ENCODE data around the gene INAFM1. TPM values are rescaled to one million over a fixed set of nuclear protein-coding genes. Genes with fewer than 3 reads are reported as not detected.
"Not testable (repeated sequence)": the region's sequence is repeated elsewhere in the genome, so short reads cannot be mapped to it uniquely, and the experiment has no call there.

The INAFM1 gene
- total RNA-seq, 4 donors from 2014 or later: 4.3 to 10.6 (median 8.2) TPM

DNA sequence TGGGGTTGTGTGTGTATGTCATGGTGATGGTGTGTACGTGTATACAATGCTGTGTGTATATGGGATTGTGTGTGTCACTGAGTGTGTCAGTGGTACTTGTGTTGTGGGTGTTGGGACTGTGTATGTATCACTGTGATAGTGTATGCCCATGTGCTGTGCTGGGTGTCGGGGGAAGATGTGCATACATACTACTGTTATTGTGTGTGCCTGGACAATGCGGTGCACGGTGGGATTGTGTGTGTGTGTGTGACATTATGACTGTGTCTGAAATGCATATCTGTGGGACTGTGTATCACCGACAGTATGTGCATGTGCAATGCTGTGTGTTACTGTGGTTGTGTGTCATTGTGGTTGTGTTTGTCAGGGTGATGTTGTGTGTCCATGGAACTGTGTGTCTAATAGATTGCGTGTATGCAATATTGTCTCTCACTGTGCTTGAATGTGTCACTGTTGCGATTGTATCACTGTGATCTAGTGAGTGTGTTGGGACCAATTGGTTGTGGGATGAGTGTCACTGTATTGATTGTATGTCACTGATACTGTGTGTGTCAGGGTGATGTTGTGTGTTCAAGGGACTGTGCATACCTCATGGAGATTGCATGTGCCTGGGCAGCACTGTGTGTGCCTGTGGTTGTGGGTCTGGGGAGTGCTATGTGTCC lies 32.6 kb upstream of the INAFM1 start:
- no peaks in the 10 kb centered on the region for H3K36me3 ChIP-seq
- no peak overlapping the region for H3K4me3 ChIP-seq (replicated peaks in 1 of 3)
- intact Hi-C loops (cut with DNase I): loop anchor here (5.0 to 10.0 kb wide), 3 partner anchors 35 to 227 kb away; partner anchors contain the start of gene NPAS1
- TF ChIP-seq, protein P1, sequence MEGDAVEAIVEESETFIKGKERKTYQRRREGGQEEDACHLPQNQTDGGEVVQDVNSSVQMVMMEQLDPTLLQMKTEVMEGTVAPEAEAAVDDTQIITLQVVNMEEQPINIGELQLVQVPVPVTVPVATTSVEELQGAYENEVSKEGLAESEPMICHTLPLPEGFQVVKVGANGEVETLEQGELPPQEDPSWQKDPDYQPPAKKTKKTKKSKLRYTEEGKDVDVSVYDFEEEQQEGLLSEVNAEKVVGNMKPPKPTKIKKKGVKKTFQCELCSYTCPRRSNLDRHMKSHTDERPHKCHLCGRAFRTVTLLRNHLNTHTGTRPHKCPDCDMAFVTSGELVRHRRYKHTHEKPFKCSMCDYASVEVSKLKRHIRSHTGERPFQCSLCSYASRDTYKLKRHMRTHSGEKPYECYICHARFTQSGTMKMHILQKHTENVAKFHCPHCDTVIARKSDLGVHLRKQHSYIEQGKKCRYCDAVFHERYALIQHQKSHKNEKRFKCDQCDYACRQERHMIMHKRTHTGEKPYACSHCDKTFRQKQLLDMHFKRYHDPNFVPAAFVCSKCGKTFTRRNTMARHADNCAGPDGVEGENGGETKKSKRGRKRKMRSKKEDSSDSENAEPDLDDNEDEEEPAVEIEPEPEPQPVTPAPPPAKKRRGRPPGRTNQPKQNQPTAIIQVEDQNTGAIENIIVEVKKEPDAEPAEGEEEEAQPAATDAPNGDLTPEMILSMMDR (IDR thresholded peaks at IDR 0.05): no peak
- no peak for TF ChIP-seq POLR2A (IDR thresholded peaks at IDR 0.05)
- no peaks in the 10 kb centered on the region for H3K9me3 ChIP-seq
- no peaks in the 10 kb centered on the region for H3K27me3 ChIP-seq
- WGBS, 2 donors: 85 to 87% methylated on average over 7 of the region's 7 CpGs
- no peak for DNase-seq
- no peak overlapping the region for H3K27ac ChIP-seq
- H3K4me1 ChIP-seq: peaks cover 11 to 38% of the 10 kb centered on the region in 2 donors

DNA sequence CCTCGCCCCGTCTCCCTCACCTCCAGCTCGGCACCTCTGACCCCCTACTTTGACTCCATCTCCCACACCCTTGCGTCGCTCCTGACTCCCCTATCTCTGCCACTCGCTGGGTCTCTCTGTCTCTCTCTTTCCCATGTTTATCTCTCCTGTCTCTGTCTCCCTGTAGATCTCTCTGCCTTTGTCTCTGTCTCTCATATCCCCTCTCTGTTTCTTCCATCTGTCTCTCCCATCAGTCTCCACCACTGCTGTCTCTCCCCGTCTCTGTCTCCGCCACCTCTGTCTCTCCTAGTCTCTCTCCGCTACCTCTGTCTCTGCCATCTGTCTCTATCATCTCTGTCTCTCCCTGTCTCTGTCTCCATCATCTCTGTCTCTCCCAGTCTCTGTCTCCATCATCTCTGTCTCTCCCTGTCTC lies 31.3 kb upstream of the INAFM1 start:
- intact Hi-C loops (cut with DNase I): loop anchor here (5.0 to 10.0 kb wide), 3 partner anchors 36 to 229 kb away; partner anchors contain the start of gene NPAS1
- Histone ChIP-seq H3K9me3 (no peaks in the 10 kb centered on the region), H3K4me3 (replicated peaks in 1 of 3) (no peak overlapping the region), H3K27ac (no peak overlapping the region), H3K27me3 (no peaks in the 10 kb centered on the region), H3K4me1 (peaks cover 11 to 38% of the 10 kb centered on the region in 2 donors), H3K36me3 (no peaks in the 10 kb centered on the region)
- DNase-seq: no peak
- 19 to 25% methylated on average over 7 to 9 of the region's 9 CpGs for WGBS, 2 donors
- TF ChIP-seq, protein P1 (IDR thresholded peaks at IDR 0.05): no peak
- TF ChIP-seq POLR2A (IDR thresholded peaks at IDR 0.05): no peak

- TF ChIP-seq POLR2A (IDR thresholded peaks at IDR 0.05): no peak
- TF ChIP-seq, protein P1 (IDR thresholded peaks at IDR 0.05): peak; percentile 94 to 99 (median 98)
- Histone ChIP-seq H3K27me3 (no peaks in the 10 kb centered on the region), H3K4me1 (peaks cover 11 to 38% of the 10 kb centered on the region in 2 donors), H3K4me3 (replicated peaks in 1 of 3) (no peak overlapping the region), H3K27ac (no peak overlapping the region), H3K9me3 (no peaks in the 10 kb centered on the region), H3K36me3 (no peaks in the 10 kb centered on the region)
- intact Hi-C loops (cut with DNase I): loop anchor here (5.0 to 10.0 kb wide), 3 partner anchors 37 to 229 kb away; partner anchors contain the start of gene NPAS1
- 4 to 5% methylated on average over 21 to 28 of the region's 46 CpGs for WGBS, 2 donors
- DNase-seq: peak; percentile 83 to 86
Observed at GRCh38 chr19:47243776-47244547, 30.7 kb upstream of the INAFM1 start.

DNA sequence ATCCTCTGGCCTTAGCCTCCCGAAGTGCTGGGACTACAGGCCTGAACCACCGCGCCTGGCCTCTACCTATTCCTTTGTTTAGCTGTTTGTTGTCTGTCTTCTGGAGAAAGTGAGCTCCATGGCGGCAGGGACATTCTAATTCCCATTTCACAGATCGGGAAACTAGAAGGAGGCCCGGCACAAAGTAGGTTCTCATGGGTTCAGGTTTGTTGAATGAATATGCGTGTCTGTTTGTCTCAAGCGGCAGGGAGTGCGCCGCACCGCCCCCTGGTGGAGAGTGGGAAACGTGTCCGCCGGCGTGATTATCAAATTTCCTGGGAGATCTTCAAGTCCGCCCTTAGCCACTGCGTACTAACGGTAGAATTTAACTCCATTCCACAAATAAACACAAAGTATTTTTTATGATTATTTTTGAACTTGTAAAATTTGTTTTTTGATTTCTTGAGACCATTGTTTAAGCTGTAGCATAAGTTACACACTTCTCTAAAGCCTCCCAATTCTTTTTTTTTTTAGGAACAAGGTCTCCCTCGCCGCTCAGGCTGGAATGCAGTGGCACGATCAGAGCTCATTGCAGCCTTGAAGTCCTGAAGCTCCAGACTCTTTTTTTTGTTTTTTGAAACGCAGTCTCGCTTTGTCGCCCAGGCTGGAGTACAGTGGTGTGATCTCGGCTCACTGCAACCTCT lies 27.2 kb upstream of the INAFM1 start:
- Histone ChIP-seq H3K27me3 (no peaks in the 10 kb centered on the region), H3K4me1 (peaks cover 6 to 20% of the 10 kb centered on the region in 2 donors), H3K9me3 (no peaks in the 10 kb centered on the region), H3K4me3 (replicated peaks in 1 of 3) (no peak overlapping the region), H3K27ac (no peak overlapping the region), H3K36me3 (no peaks in the 10 kb centered on the region)
- 28 to 29% methylated on average over 25 of the region's 25 CpGs for WGBS, 2 donors
- peak; percentile 71 to 85 for DNase-seq
- intact Hi-C loops (cut with DNase I): loop anchor here (10.0 kb wide), 1 partner anchor 233 kb away; the partner anchor contains the start of gene NPAS1
- no peak for TF ChIP-seq POLR2A (IDR thresholded peaks at IDR 0.05)
- TF ChIP-seq, protein P1 (IDR thresholded peaks at IDR 0.05): peak; percentile 73 to 92 (median 90)

DNA sequence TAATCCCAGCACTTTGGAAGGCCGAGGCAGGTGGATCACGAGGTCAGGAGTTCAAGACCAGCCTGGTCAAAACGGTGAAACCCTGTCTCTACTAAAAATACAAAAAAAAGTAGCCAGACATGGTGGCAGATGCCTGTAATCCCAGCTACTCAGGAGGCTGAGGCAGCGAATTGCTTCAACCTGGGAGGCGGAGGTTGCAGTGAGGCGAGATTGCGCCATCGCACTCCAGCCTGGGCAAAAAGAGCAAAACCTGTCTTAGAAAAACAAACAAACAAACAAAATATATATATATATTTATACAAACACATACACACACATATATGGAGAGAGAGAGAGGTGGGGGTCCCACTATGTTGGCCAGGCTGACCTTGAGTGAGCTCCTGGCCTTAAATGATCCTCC lies 21.7 kb upstream of the INAFM1 start:
- H3K36me3 ChIP-seq; H3K4me3 ChIP-seq (replicated peaks in 1 of 3); H3K27me3 ChIP-seq; H3K9me3 ChIP-seq; DNase-seq; H3K27ac ChIP-seq: not testable (repeated sequence)
- peaks cover 10 to 13% of the 10 kb centered on the region in 2 donors for H3K4me1 ChIP-seq
- intact Hi-C loops (cut with DNase I): loop anchor here (10.0 kb wide), 1 partner anchor 398 kb away; the partner anchor contains the start of gene AP2S1
- 87 to 89% methylated on average over 8 of the region's 8 CpGs for WGBS, 2 donors

All from thyroid gland (tissue), 4 donors.